Epithelial cell of umbilical artery (primary cell): ENCODE results near the gene FYN. TPM values are rescaled to one million over a fixed set of nuclear protein-coding genes. Genes with fewer than 3 reads are reported as not detected.

Experiments
- total RNA-seq: library from RNA; depleted of rRNA; stranded (reverse); fragments of >200 nt; gene quantifications from 2 replicates; pipeline ENCODE4 v1.2.3, GENCODE V29; 2014

The FYN gene
- total RNA-seq = 125 and 135 TPM in 2 replicates

DNA sequence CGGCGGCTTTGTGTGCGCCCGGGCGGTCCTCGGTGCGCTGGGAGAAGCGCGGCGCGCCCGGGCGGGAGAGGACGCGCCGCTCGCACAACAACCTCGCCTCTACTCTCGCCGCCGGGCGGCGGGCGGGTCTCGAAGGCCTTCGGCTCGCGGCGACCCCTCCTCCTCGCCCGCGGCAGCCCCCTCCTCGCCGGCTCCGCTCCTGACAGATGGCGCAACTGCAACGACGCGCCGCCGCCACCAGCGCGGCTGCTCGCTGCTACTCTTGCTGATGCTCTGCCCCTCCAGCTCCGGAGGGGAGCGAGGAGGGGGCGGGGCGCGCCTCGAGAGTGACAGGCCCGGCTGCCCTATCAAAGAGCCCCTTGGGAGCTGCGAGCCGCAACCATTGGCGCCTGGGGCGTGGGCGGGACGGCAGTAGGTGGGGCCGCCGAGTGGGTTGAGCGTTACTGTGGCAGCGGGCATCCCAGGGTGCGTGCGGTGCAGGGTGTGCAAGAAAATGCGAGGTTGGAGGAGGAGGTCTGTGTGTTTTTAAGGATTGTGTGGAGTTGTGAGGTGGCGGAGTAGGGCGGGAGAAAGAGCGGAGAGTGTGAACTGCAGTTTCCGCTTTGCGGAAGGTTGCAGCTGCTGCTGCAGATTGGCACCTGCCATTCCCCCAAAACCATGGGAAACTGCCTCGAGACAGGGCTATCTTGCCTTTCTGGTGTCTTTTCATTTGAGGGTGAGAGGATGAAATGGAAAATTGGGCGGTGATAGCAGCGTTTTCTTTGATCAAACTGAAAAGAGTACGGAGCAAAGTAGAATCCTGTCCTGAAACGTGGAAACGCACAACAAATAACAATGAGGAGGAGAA, at the start of gene FYN:
FYN (minus strand) TSS at position 275 of the 847 bp plus-strand sequence. CDS start 153,401 bp downstream, outside the sequence.

Other genes starting within 250 kb of the FYN start
- gene CCN6, start 180.7 kb upstream of the FYN start, total RNA-seq = not detected in 2 replicates
- 14.3 and 37.4 TPM in 2 replicates for gene TUBE1, start 214.0 kb upstream of the FYN start, total RNA-seq
- 5.3 and 10.1 TPM in 2 replicates for gene FAM229B, start 214.1 kb upstream of the FYN start, total RNA-seq